ENCODE results near the gene KRTAP9-9. TPM values are rescaled to one million over a fixed set of nuclear protein-coding genes. Genes with fewer than 3 reads are reported as not detected.

The KRTAP9-9 gene
- total and polyA plus RNA-seq, 2 of the 8 experiments (the other 6 are each of a cell fraction or from before 2014, with no cell fraction given) = not detected

DNA sequence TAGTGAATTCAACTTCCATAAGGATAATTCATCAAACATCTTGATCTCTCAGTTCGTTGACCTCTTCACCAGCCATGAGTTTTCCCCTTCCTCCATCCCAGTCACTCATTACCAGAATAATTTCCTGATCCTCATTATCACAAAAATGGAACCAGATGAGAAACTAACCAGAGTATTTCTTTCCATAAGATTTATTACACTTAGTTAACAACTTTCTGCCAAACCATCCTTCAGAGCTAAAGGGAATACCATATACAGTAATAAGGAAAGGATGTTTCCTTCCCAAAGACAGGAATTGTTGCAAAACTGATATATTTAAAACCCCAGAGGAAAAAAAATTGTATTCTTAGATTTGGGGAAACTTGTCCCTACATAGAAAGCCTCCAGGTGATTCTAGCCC is 38.8 kb downstream of the KRTAP9-9 start:
- no peak overlapping the region for H3K9ac ChIP-seq (replicated peaks in 1 of 4; ENCODE audit: extremely low read depth in 1 of 4, low read depth in 3 of 4, low read length in 3 of 4)
- H3K36me3 ChIP-seq (ENCODE audit: control insufficient read depth in 2 of 4, insufficient read depth in 4 of 4, low read length in 3 of 4) = no peaks in the 10 kb centered on the region
- no peaks in the 10 kb centered on the region for H4K20me1 ChIP-seq (replicated peaks in 1 of 2; ENCODE audit: control insufficient read depth in 1 of 2, insufficient read depth in 2 of 2, low read length in 2 of 2)
- no peaks in the 10 kb centered on the region for H3K27me3 ChIP-seq (replicated peaks in 1 of 4; ENCODE audit: control insufficient read depth in 3 of 4, extremely low read depth in 1 of 4, insufficient read depth in 3 of 4, low read length in 3 of 4)
- H3K4ac ChIP-seq (replicated peaks; ENCODE audit: insufficient read length, low read depth, low read length) = no peak overlapping the region
- H3K79me1 ChIP-seq (ENCODE audit: low read depth, low read length) = no peaks in the 10 kb centered on the region
- no peak overlapping the region for H3K56ac ChIP-seq (replicated peaks; ENCODE audit: insufficient read length, low read depth, low read length)
- no peak for FAIRE-seq
- ChIA-PET POLR2A (ENCODE audit: partially characterized antibody) (no interaction called here), CTCF (ENCODE audit: partially characterized antibody) (interaction anchor here (1.6 kb wide), 1 partner anchor 28 kb away, joined by 4 read pairs; no protein-coding TSS in a partner anchor)
- no peaks in the 10 kb centered on the region; a peak in 1 of 7 replicates for H3K4me1 ChIP-seq (replicated peaks in 1 of 4; ENCODE audit: control insufficient read depth in 3 of 4, insufficient read depth in 4 of 4, low read length in 3 of 4)
- H2AFZ ChIP-seq (ENCODE audit: low read length) = no peak overlapping the region
- H2AK5ac ChIP-seq (ENCODE audit: low read depth, low read length) = no peak overlapping the region
- no peak overlapping the region for H3K18ac ChIP-seq (ENCODE audit: extremely low read depth, low read length)
- no peaks in the 10 kb centered on the region for H3K79me2 ChIP-seq (ENCODE audit: control insufficient read depth in 1 of 2, insufficient read depth in 2 of 2, low read length in 2 of 2)
- no peak overlapping the region for H2BK12ac ChIP-seq (ENCODE audit: low read depth, low read length)
- H3K4me3 ChIP-seq (ENCODE audit: extremely low read depth in 1 of 4, insufficient read depth in 2 of 4, low read depth in 3 of 4, low read length in 4 of 4) = no peak overlapping the region
- no peak overlapping the region for H4K91ac ChIP-seq (replicated peaks; ENCODE audit: insufficient read length, low read length)
- H2BK15ac ChIP-seq (ENCODE audit: low read length) = no peak overlapping the region
- no peak overlapping the region for H3K23ac ChIP-seq (ENCODE audit: insufficient read length)
- H2BK120ac ChIP-seq (replicated peaks; ENCODE audit: low read depth, low read length) = no peak overlapping the region
- H3K9me3 ChIP-seq (ENCODE audit: insufficient read depth in 2 of 2, low read depth in 1 of 2, low read length in 1 of 2) = no peaks in the 10 kb centered on the region; a peak in 1 of 4 replicates
- H4K5ac ChIP-seq (ENCODE audit: insufficient read length, low read depth, low read length) = no peak overlapping the region
- H3K23me2 ChIP-seq (ENCODE audit: low read depth, low read length) = no peaks in the 10 kb centered on the region
- H3K27ac ChIP-seq (ENCODE audit: low read depth, low read length) = no peak overlapping the region
- H2BK20ac ChIP-seq (ENCODE audit: low read length) = no peak overlapping the region
- H4K8ac ChIP-seq (ENCODE audit: extremely low read depth, insufficient read depth, low read length) = no peak overlapping the region
- no peak overlapping the region for H2BK5ac ChIP-seq (ENCODE audit: low read depth, low read length)
- no peak for DNase-seq (ENCODE audit: low read depth in 1 of 2, low spot score in 2 of 2)
- no peak overlapping the region for H3K4me2 ChIP-seq (ENCODE audit: insufficient read depth in 1 of 2, low read depth in 2 of 2, low read length in 2 of 2)
- no peak overlapping the region for H3K14ac ChIP-seq (ENCODE audit: insufficient read length)
- 85% methylated on average over 1 of the region's 1 CpG; no CpG with 5 or more reads in 1 of the 2 experiments for WGBS, 2 experiments (ENCODE audit: extremely low coverage in 1 of 2, insufficient coverage in 1 of 2, insufficient read length in 1 of 2, insufficient replicate concordance in 2 of 2, low coverage in 1 of 2, low lambda C conversion rate in 2 of 2, missing lambda C conversion rate in 1 of 2)
- no peak for TF ChIP-seq NANOG (IDR thresholded peaks at IDR 0.05; ENCODE audit: insufficient read depth, low read depth, low read length, poor library complexity, severe bottlenecking)
- no peak for TF ChIP-seq TEAD4 (IDR thresholded peaks at IDR 0.05; ENCODE audit: low read depth, low read length)
- no peak for TF ChIP-seq NRF1 (IDR thresholded peaks at IDR 0.05; ENCODE audit: low read depth, low read length)
- TF ChIP-seq BACH1 (IDR thresholded peaks at IDR 0.05; ENCODE audit: low read length) = no peak
- no peak for TF ChIP-seq GABPA (IDR thresholded peaks at IDR 0.05; ENCODE audit: borderline replicate concordance, insufficient read depth, low read length)
- no peak for TF ChIP-seq SIX5 (IDR thresholded peaks at IDR 0.05; ENCODE audit: low read depth, low read length)
- no peak for TF ChIP-seq ATF3 (IDR thresholded peaks at IDR 0.05; ENCODE audit: insufficient read depth, low read depth, low read length)
- TF ChIP-seq SIN3A (conservative IDR thresholded peaks at IDR 0.05 in 1 of 2, IDR thresholded peaks at IDR 0.05 in 1 of 2; ENCODE audit: low read depth in 1 of 2, low read length in 2 of 2) = no peak
- TF ChIP-seq CTBP2 (IDR thresholded peaks at IDR 0.05; ENCODE audit: borderline replicate concordance, insufficient read depth, insufficient read length, low read length) = no peak
- TF ChIP-seq POLR2AphosphoS5 (IDR thresholded peaks at IDR 0.05; ENCODE audit: low read depth, low read length) = no peak
- no peak for TF ChIP-seq KDM1A (IDR thresholded peaks at IDR 0.05; ENCODE audit: borderline replicate concordance, low read length)
- no peak for TF ChIP-seq BCL11A (IDR thresholded peaks at IDR 0.05; ENCODE audit: low read depth in 2 of 2, low read length in 2 of 2)
- no peak for TF ChIP-seq SP4 (IDR thresholded peaks at IDR 0.05; ENCODE audit: low read length)
- no peak for TF ChIP-seq RXRA (IDR thresholded peaks at IDR 0.05; ENCODE audit: insufficient read depth, low read depth, low read length)

All from H1 (cell line).